Measurements from ENCODE around the gene CA4.

- TF ChIP-seq POLR2AphosphoS5 (IDR thresholded peaks at IDR 0.05) (no peak), CTCF (IDR thresholded peaks at IDR 0.05) (no peak)
Measured at GRCh38 chr17:60146206-60146605, 3.6 kb upstream of the CA4 start.
